ENCODE measurements around the gene TBC1D13. TPM values are rescaled to one million over a fixed set of nuclear protein-coding genes. Genes with fewer than 3 reads are reported as not detected.
"Not testable (repeated sequence)": the region's sequence is repeated elsewhere in the genome, so short reads cannot be mapped to it uniquely, and the experiment has no call there.

The TBC1D13 gene
- total RNA-seq, 1 experiment from 2014 or later = 10.5 TPM

DNA sequence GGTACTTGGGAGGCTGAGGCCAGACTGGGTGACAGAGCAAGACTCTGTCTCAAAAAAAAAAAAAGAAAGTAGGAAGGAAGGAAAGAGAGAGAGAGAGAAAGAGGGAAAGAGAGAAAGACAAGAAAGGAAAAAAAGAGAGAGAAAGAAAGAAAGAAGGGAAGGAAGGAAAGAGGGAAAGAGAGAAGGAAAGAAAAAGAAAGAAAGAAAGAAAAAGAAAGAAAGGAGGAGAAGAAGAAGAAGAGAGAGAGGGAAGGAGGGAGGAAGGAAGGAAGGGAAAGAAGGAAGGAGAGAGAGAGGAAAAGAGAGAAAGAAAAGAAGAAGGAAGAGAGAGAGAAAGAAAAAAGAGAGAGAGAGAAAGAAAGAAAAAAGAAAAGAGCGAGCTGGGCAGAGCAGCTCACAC, 12.2 kb upstream of the TBC1D13 start:
- no peak for DNase-seq (ENCODE audit: low read depth, low spot score)
- in situ Hi-C loops (cut with HindIII; ENCODE audit: low pct_unique_long_range_greater_than_20kb, low sequenced_read_pairs) = no loop called here

DNA sequence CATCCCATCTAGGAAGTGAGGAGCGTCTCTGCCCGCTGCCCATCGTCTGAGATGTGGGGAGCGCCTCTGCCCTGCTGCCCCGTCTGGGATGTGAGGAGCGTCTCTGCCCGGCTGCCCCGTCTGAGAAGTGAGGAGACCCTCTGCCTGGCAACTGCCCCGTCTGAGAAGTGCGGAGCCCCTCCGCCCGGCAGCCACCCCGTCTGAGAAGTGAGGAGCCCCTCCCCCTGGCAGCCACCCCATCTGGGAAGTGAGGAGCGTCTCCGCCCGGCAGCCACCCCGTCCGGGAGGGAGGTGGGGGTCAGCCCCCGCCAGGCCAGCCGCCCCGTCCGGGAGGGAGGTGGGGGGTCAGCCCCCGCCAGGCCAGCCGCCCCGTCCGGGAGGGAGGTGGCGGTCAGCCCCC, 7.0 kb upstream of the TBC1D13 start:
- in situ Hi-C loops (cut with HindIII; ENCODE audit: low pct_unique_long_range_greater_than_20kb, low sequenced_read_pairs) = not testable (repeated sequence)

DNA sequence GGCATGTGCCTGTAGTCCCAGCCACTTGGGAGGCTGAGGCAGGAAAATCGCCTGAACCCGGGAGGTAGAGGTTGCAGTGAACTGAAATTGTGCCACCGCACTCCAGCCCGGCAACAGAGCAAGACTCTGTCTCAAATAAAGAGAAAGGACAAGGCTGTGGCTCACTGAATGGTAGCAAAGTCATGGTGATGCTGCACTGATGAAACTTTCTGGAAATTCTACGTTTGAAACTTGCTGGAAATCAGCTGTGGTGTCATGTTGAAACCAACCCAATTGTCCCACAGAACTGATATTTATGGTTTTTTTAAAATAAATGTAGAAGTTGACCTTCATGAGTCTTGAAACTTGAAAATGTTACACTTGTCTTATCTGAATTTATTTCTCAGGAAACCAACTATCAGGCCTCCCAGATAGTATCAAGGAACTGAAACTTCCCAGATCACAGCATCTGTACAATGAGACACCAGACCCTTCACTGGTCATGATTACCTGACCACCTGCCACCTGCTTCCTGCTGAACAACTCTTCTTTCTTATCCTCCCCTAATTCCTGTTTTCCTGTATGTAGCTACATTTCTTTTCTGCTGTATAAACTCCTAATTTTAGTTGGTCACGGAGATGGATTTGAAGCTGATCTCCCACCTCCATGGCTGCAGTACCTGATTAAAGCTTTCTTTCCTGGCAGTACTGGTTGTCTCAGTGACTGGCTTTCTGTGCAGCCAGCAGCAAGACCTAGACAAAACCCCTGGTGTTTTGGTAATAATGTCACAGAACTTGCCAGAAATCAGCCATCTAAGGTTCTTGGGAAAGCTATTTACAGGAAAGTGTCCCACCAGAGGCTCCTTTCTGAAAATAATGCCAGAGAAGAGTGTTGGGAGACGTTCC, 5.6 kb upstream of the TBC1D13 start:
- no peak for DNase-seq (ENCODE audit: low read depth, low spot score)
- in situ Hi-C loops (cut with HindIII; ENCODE audit: low pct_unique_long_range_greater_than_20kb, low sequenced_read_pairs) = no loop called here

More for the DNA sequence above, 7.0 kb upstream of the TBC1D13 start:
- not testable (repeated sequence) for DNase-seq (ENCODE audit: low read depth, low spot score)

DNA sequence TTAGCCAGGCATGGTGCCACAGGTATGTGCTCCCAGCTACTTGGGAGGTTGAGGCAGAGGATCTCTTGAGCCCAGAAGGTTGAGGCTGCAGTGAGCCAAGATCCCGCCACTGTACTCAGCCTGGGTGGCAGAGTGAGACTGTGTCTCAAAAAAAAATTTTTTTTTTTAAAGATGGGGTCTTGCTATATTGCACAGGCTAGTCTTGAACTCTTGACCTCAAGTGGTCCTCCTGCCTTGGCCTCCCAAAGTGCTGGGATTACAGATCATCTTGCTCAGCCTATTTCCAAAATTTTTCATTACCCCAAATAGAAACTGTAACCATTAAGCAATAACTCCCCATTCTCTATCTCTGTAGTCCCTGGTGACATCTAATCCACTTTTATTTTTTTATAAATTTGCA, 4.4 kb upstream of the TBC1D13 start:
- in situ Hi-C loops (cut with HindIII; ENCODE audit: low pct_unique_long_range_greater_than_20kb, low sequenced_read_pairs) = no loop called here
- no peak for DNase-seq (ENCODE audit: low read depth, low spot score)

DNA sequence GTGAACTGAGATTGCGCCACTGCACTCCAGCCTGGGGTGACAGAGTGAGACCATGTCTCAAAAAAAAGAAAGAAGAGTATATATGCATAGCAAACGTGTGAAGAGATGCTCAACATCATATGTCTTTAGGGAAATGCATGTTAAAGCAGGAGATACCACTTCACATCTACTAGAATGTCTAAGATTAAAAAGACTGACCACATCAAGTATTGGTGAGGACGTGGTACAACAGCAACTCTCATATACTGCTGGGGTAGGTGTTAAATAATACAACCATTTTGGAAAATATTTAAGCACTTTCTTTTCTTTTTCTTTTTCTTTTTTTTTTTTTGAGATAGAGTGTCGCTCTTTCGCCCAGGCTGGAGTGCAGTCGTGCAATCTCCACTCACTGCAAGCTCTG, 1.6 kb upstream of the TBC1D13 start:
- in situ Hi-C loops (cut with HindIII; ENCODE audit: low pct_unique_long_range_greater_than_20kb, low sequenced_read_pairs) = no loop called here
- no peak for DNase-seq (ENCODE audit: low read depth, low spot score)

DNA sequence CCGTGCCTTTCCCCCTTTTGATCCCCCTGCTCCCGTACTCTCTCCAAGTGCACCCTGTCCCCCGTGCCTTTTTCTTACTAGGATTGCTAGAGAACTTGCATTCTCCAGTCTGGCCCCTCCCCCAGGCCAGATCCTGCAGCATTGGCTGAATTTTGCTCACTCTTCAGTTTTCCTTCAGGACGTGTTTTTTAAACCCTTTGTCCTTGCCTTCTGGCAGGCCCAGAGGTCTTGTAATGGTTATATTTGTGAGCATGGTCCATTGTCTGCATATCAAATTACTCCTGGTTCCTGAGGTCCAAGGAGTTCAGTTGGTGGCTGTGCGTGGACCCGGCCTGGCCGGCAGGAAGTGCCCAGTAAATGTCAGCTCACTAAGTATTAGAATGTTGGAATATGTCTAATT, 606 bp downstream of the TBC1D13 start:
- in situ Hi-C loops (cut with HindIII; ENCODE audit: low pct_unique_long_range_greater_than_20kb, low sequenced_read_pairs) = no loop called here
- no peak for DNase-seq (ENCODE audit: low read depth, low spot score)

DNA sequence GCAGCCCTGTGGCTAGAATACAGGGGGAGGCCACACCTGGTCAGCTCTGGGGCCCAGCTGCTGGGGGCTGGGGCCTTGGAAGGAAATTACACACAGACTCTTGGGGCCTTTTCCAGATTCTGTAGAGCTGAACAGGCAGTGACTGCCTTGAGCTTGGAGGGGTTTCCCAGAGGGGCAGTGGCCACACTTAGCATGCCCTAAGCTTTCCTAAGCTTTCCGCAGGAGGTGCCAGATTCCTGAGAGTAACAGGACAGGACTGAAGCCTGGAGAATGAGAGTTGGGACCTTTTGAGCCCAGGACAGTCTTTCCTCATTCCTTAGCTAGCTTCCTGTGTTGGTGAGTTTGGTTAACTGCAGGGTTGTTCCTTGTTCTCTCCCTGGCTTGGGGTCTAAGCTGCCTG, 1.4 kb downstream of the TBC1D13 start:
- in situ Hi-C loops (cut with HindIII; ENCODE audit: low pct_unique_long_range_greater_than_20kb, low sequenced_read_pairs) = no loop called here

DNA sequence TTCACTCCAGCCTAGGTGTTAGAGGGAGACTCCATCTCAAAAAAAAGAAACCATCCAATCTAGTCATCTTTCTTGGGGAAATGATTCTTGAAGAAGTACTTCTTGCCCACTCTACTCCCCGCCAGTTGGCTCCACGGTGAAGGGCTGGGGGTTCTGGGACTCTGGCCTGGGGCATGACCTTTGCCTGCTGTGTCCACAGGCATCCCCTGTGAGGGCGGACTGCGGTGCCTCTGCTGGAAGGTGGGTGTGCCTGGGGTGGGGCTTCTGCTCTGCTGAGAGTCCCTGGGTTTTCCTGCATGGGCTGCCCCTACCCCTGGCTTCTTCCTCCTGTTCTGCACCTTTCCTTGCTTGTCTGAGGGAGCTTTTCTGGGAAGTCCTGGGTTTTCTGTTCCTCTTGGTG, 3.5 kb downstream of the TBC1D13 start:
- in situ Hi-C loops (cut with HindIII; ENCODE audit: low pct_unique_long_range_greater_than_20kb, low sequenced_read_pairs) = no loop called here
- no peak for DNase-seq (ENCODE audit: low read depth, low spot score)

More for the DNA sequence above, 1.4 kb downstream of the TBC1D13 start:
- DNase-seq (ENCODE audit: low read depth, low spot score) = no peak

DNA sequence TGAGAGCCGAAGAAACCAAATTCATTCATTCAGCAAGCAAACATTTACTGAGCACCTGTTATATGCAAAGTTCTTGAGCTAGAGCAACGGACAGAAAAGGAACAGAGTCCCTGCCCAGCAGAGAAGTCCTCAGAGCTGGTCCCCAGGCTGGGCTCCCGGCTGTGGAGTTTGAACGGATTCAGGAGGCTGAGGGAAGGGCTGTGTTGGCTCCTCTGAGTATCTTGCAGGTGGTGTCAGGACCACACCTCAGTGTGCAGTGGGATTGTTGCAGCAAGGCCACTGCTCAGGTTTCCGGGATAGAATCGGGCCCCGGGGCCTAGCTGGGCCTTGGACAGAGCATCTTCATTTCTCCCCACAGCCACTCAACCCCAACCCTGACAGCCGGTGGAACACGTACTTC, 5.1 kb downstream of the TBC1D13 start:
- DNase-seq (ENCODE audit: low read depth, low spot score) = no peak
- in situ Hi-C loops (cut with HindIII; ENCODE audit: low pct_unique_long_range_greater_than_20kb, low sequenced_read_pairs) = no loop called here

DNA sequence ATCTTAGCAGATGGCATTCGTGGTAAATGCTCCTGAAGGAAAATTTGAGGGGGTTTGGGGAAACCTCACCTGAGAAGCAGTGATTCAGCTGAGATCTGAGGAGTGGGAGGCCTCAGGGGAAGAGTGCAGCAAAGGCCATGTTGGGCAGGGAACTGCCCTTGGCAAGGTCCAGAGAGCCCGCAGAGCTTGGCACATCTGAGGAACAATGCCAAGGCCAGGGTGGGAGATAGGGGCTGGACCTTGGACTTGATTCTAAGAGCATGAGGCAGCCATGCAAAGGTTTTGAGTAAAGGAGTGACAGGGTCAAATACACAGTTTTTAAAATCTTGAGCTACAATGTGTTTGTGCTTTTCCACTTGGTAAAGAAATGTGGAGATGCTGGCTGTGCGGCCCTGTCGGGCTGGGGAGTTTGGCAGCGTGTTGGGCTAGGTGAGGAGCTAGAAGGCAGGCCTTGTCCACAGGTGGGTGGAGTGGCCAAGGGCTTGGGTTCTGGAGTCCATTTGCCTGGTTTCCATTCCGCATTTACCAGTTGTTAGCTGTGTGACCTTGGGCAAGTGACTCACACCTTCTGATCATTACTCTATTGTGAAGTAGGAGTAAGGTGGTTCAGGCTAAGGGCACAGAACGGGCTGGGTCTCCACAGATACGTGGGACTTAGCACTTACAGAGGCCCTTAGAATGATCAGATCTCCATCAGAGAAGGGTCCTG, 6.1 kb downstream of the TBC1D13 start:
- in situ Hi-C loops (cut with HindIII; ENCODE audit: low pct_unique_long_range_greater_than_20kb, low sequenced_read_pairs) = no loop called here
- no peak for DNase-seq (ENCODE audit: low read depth, low spot score)

DNA sequence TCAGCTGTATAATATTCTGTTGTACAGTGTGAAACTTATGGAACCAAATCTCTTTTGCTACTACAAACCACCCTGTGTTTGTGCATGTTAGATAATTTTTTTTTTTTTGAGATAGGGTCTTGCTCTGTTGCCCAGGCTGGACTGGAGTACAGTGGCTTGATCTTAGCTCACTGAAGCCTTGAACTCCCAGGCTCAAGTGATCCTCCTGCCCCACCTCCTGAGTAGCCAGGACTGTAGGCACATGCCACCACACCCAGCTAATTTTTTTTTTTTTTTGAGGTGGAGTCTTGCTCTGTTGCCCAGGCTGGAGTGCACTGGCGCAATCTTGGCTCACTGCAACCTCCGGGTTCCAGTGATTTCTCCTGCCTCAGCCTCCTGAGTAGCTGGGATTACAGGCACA, 7.9 kb downstream of the TBC1D13 start:
- in situ Hi-C loops (cut with HindIII; ENCODE audit: low pct_unique_long_range_greater_than_20kb, low sequenced_read_pairs); DNase-seq (ENCODE audit: low read depth, low spot score): not testable (repeated sequence)

DNA sequence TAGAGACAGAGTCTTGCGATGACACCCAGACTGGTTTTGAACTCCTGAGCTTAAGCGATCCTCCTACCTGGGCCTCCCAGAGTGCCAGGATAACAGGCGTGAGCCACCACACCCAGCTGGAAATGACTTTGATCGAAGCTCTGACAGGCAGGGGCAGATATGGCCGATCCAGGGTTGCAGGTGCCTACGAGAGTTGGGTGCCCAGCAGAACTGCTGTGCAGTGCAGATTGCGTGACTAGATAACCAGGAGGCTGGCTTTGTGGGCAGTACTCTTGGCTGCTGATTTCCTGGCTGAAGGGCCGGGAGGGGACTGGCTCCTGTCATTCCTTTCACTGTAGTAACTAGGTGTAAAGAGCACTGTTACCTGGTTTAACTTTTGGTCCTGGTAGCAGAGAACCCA, 11.8 kb downstream of the TBC1D13 start:
- in situ Hi-C loops (cut with HindIII; ENCODE audit: low pct_unique_long_range_greater_than_20kb, low sequenced_read_pairs) = no loop called here
- no peak for DNase-seq (ENCODE audit: low read depth, low spot score)

DNA sequence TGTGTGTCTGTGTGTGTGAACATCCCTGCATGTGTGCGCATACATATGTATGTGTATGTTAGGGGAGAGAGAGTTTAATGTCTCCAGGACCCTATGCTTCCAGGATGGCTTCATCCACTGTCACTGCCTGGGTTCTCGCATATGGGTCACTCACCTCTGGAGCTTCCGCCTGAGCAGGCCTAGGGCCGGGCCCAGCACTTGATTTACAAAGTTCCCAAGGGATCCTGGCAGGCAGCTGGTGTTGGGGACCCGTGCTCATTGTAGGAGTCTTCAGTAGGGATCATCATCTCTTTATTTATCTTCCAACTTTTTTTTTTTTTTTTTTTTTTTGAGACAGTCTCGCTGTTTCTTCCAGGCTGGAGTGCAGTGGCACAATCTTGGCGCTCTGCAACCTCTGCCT, 13.0 kb downstream of the TBC1D13 start:
- in situ Hi-C loops (cut with HindIII; ENCODE audit: low pct_unique_long_range_greater_than_20kb, low sequenced_read_pairs) = no loop called here
- no peak for DNase-seq (ENCODE audit: low read depth, low spot score)

DNA sequence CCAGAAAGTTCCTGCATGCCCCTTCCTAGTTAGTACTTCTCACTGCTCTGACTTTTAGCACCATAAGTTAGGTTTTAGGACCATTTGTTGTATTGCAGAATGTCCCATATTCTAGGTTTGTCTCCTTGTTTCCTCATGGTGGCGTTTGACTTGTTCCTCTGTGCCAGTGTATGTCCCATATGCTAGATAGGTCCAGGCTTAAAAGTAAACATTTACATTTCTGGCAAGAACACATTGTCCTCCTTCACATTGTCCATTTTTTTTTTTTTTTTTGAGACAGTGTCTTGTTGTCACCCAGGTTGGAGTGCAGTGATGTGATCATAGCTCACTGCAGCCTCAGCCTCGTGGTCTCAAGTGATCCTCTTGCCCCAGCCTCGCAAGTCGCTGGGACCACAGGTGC, 15.4 kb downstream of the TBC1D13 start:
- in situ Hi-C loops (cut with HindIII; ENCODE audit: low pct_unique_long_range_greater_than_20kb, low sequenced_read_pairs) = no loop called here

DNA sequence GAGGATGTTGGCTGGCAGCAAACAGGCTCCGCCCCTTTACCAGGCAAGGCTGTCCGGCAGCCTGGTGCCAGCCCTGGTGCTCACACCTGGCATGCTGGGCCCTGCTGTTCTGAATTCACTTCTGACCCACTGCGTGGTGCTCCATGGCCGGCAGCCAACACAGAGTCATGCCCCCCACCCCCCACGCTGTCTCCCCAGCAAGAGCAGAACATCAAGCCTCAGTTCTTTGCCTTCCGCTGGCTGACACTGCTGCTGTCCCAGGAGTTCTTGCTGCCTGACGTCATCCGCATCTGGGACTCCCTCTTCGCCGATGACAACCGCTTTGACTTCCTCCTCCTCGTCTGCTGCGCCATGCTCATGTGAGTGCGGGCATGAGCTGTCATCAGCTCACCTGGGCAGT, 18.6 kb downstream of the TBC1D13 start:
- in situ Hi-C loops (cut with HindIII; ENCODE audit: low pct_unique_long_range_greater_than_20kb, low sequenced_read_pairs) = no loop called here
- DNase-seq (ENCODE audit: low read depth, low spot score) = no peak

More for the DNA sequence above, 15.4 kb downstream of the TBC1D13 start:
- no peak for DNase-seq (ENCODE audit: low read depth, low spot score)

DNA sequence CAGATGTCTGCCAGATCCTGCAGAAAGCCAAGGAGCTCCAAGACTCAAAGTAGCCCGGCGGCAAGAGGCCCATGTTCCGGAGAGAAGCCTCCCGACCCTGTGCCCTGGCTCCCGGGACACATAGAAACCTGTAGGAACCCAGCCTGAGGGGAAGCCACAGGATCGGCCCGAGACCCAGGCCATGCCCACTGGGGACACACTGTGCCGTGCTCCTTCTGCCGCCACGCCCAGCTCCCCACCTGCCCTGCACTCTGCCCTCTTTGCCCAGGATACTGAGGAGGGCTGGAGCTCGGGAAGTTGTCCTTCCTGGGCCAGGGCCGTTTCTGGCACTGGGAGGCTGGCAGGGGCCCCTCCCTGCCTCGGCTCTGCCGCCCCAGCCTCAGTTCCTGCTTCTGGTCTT, 20.8 kb downstream of the TBC1D13 start:
- no peak for DNase-seq (ENCODE audit: low read depth, low spot score)
- in situ Hi-C loops (cut with HindIII; ENCODE audit: low pct_unique_long_range_greater_than_20kb, low sequenced_read_pairs) = no loop called here

DNA sequence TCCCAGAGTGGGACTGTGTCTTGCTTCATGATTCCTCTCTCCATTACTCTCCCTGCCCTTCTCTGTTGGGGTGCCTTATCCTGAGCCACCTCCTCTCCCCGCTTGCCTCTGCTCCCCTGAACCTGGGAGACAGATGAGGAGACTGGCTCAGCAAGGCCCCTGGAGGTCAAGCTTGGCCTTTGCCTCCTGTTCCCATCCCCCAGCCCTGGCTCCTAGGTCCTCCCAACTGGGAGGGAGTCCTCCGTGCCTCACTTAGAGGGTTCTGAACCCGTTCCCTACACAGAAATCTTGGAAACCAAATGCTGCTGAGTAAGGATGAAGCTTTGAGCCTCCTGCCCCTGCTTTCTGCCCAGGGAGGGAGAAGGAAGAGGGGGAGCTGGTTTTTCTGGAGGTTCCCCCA, 21.5 kb downstream of the TBC1D13 start:
- in situ Hi-C loops (cut with HindIII; ENCODE audit: low pct_unique_long_range_greater_than_20kb, low sequenced_read_pairs) = no loop called here
- DNase-seq (ENCODE audit: low read depth, low spot score) = no peak

DNA sequence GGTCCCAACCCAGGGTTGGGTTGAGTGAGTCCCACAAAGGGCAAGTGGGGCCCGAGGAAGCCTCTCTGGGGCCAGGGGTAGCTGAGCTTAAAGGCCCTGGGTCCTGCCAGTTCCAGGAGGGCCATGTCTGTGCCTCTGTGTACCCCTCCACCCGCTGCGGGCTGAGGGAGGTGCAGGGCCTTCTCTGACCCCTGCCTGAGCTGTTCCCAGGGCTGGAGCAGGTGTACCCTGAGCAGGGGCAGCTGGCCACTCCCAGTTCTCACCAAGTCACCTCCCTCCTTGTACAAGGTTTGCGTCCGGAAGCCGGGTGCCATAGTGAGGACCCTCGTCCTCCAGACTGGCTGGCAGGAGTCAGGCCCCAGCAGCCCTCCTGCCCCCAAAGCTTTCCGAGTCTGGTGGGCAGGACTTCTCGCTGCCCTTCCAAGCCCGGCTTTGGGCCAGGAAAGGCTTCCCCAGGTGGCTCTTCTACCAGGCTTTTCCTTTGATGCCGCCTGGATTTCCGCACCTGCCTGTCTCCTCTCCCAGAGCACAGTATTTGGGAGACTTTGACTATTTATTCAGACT, 22.1 kb downstream of the TBC1D13 start:
- in situ Hi-C loops (cut with HindIII; ENCODE audit: low pct_unique_long_range_greater_than_20kb, low sequenced_read_pairs) = no loop called here
- no peak for DNase-seq (ENCODE audit: low read depth, low spot score)

DNA sequence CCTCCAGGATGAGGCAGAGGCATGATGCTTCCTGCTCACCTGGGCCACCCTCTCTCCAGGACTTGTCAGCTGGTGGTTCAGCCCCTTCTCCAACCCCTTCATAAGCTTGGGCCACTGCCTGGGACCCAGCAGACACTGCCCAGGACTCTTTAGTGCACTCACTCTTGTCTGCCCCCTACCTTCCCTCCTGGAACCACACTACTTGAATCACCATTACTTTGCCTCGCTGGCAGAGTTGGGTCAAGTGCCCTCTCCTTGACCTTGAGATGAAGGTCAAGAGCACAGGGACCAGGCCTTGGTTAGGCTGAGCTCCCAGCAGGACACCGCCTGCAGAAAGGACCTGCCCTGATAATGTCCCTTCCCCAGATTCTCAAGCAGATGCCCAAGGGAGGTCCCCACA, 22.8 kb downstream of the TBC1D13 start:
- DNase-seq (ENCODE audit: low read depth, low spot score) = no peak
- in situ Hi-C loops (cut with HindIII; ENCODE audit: low pct_unique_long_range_greater_than_20kb, low sequenced_read_pairs) = no loop called here

Measured in SK-MEL-5 (cell line).